H1 (cell line): ENCODE data around the gene ARHGDIB. TPM values are rescaled to one million over a fixed set of nuclear protein-coding genes. Genes with fewer than 3 reads are reported as not detected.

ENCODE experiments used
- BRCA1 ChIP-seq: IDR thresholded peaks from 2 replicates; pipeline ENCODE4 v1.6.1; 2012; ENCODE audit warnings: low read depth, low read length, improper control_type of control experiment
- E2F6 ChIP-seq: IDR thresholded peaks from 2 replicates; pipeline ENCODE4 v1.6.1; 2012; ENCODE audit warnings: inconsistent platforms
- GTF2F1 ChIP-seq: IDR thresholded peaks from 2 replicates; pipeline ENCODE4 v1.6.1; 2012; ENCODE audit warnings: low read depth, low read length, improper control_type of control experiment, borderline replicate concordance
- SP4 ChIP-seq: IDR thresholded peaks from 2 replicates; pipeline ENCODE4 v1.6.1; 2012; ENCODE audit warnings: low read length, inconsistent platforms
- USF2 ChIP-seq: IDR thresholded peaks from 2 replicates; pipeline ENCODE4 v1.6.1; 2011; ENCODE audit warnings: low read length, improper control_type of control experiment
- polyA plus RNA-seq, 7 experiments: library from polyadenylated mRNA; depleted of rRNA in 3 of 7; stranded (reverse) in 5 of 7; unstranded in 2 of 7; fragments of >200 nt in 5 of 7; fragments of 200-250 nt in 2 of 7; gene quantifications; 1 replicate in 5 of 7; 2 replicates in 1 of 7; 4 replicates in 1 of 7; pipeline versions ENCODE4 v1.2.1 to v1.2.3, GENCODE V29; 2011 to 2013; ENCODE audit warnings: missing spikeins in 2 of 7, mixed read lengths in 2 of 7
- total RNA-seq: library from RNA; stranded (reverse); fragmentation: NEBNext Ultra II Directional; extraction: Animal tissue kit (Norgen Biotek cat#: 25700); gene quantifications from 2 replicates; pipeline ENCODE4 v1.2.1, GENCODE V29; 2021

The ARHGDIB gene
- total and polyA plus RNA-seq, 2 of the 8 experiments (the other 6 are each of a cell fraction or from before 2014, with no cell fraction given): 0.82 to 1.3 TPM

- TF ChIP-seq GTF2F1 (no peak), SP4 (no peak), BRCA1 (no peak), E2F6 (no peak), USF2 (no peak)
- TF ChIP-seq, all 59 proteins: peak for 0
Measured at GRCh38 chr12:14906114-14906513, 55.3 kb downstream of the ARHGDIB start (continued).
